A673 (cell line): ENCODE measurements around the gene GAGE10. TPM values are rescaled to one million over a fixed set of nuclear protein-coding genes. Genes with fewer than 3 reads are reported as not detected.
A peak's percentile ranks its signal among the peaks of the same experiment; 100 is the strongest.

ENCODE experiments used
- BruUV-seq: library from RNA; stranded (reverse); fragments of 400-500 nt; replicated peaks from 2 replicates; lab custom pipeline; 2021; lab: Mats Ljungman, UMichigan
- CTCF ChIA-PET: fragments of 300-600 bp; sonication (Branson Sonifier 250); formaldehyde crosslinking; loops from one replicate; lab custom pipeline; 2022; ENCODE audit warnings: antibody characterized with exemption; lab: Charles Lee
- POLR2A ChIA-PET: fragments of 300-600 bp; sonication (Branson Sonifier 250); formaldehyde crosslinking; loops from one replicate; lab custom pipeline; 2022; ENCODE audit warnings: antibody characterized with exemption; ENCODE audit not compliant: low non-redundant PET; lab: Charles Lee
- DNase-seq: peaks from one replicate; pipeline ENCODE4 v3.0.0-alpha.2; 2015; ENCODE audit warnings: low spot score
- H3K27ac ChIP-seq: fragments of 200-600 bp; sonication (generic); 2 replicates; pipeline ENCODE4 v1.5.1; 2016; ENCODE audit warnings: mixed run types, low read depth, mild to moderate bottlenecking, mixed read lengths, antibody characterized with exemption, low read length; ENCODE audit not compliant: poor library complexity, severe bottlenecking
- H3K27me3 ChIP-seq: fragments of 200-600 bp; sonication (generic); replicated peaks from 2 replicates; pipeline ENCODE4 v1.6.1; 2017; ENCODE audit warnings: mixed run types, low read depth, mild to moderate bottlenecking, mixed read lengths, antibody characterized with exemption, low read length; ENCODE audit not compliant: insufficient read depth, poor library complexity
- H3K36me3 ChIP-seq: fragments of 200-600 bp; sonication (generic); 2 replicates; pipeline ENCODE4 v1.6.1; 2016; ENCODE audit warnings: mixed run types, mild to moderate bottlenecking, mixed read lengths, antibody characterized with exemption, low read length; ENCODE audit not compliant: insufficient read depth, poor library complexity, severe bottlenecking
- H3K4me1 ChIP-seq: fragments of 200-600 bp; sonication (generic); 2 replicates; pipeline ENCODE4 v1.6.1; 2017; ENCODE audit warnings: mixed run types, mild to moderate bottlenecking, mixed read lengths, antibody characterized with exemption, low read length; ENCODE audit not compliant: insufficient read depth, poor library complexity, severe bottlenecking
- H3K4me3 ChIP-seq: fragments of 200-600 bp; sonication (generic); 2 replicates; pipeline ENCODE4 v1.5.1; 2016; ENCODE audit warnings: low read depth, mixed run types, mild to moderate bottlenecking, mixed read lengths, low read length; ENCODE audit not compliant: poor library complexity, severe bottlenecking
- H3K9me3 ChIP-seq: fragments of 200-600 bp; sonication (generic); 2 replicates; pipeline ENCODE4 v1.6.1; 2016; ENCODE audit warnings: mixed run types, low read depth, mild to moderate bottlenecking, mixed read lengths, antibody characterized with exemption, low read length; ENCODE audit not compliant: poor library complexity, severe bottlenecking
- EZH2 ChIP-seq: fragments of 200-600 bp; sonication (generic); IDR thresholded peaks from 2 replicates; pipeline ENCODE4 v1.6.1; 2017; ENCODE audit warnings: borderline replicate concordance, low read depth, mild to moderate bottlenecking, mixed read lengths, antibody characterized with exemption, low read length; ENCODE audit not compliant: poor library complexity, severe bottlenecking
- intact Hi-C: fragments of 100-400 bp; cut with micrococcal nuclease; formaldehyde crosslinking; loops from one replicate; pipeline ENCODE4 v1.10.0; 2022; ENCODE audit not compliant: unreplicated experiment
- total RNA-seq: library from RNA; stranded (reverse); gene quantifications from 2 replicates; pipeline ENCODE4 v1.2.3, GENCODE V29; 2021
- TF ChIP-seq, protein P1 (sequence below): fragments of 300-800, 200-600 bp; sonication (generic); conservative IDR thresholded peaks from 2 replicates; pipeline ENCODE4 v1.5.1; 2017; ENCODE audit warnings: low read depth, mild to moderate bottlenecking, antibody characterized with exemption, low read length, moderate library complexity, mixed read lengths

GAGE10 gene
- total RNA-seq, 1 experiment from 2014 or later, result not detected

GRCh38 chrX:49269010-49269766 lies 34.3 kb upstream of the GAGE10 start:
- peaks cover 11% of the 10 kb centered on the region for H3K4me1 ChIP-seq
- peak overlapping the region; percentile 97 for H3K27ac ChIP-seq
- intact Hi-C loops, result no loop called here
- CTCF ChIA-PET, result no interaction called here
- TF ChIP-seq, protein P1, sequence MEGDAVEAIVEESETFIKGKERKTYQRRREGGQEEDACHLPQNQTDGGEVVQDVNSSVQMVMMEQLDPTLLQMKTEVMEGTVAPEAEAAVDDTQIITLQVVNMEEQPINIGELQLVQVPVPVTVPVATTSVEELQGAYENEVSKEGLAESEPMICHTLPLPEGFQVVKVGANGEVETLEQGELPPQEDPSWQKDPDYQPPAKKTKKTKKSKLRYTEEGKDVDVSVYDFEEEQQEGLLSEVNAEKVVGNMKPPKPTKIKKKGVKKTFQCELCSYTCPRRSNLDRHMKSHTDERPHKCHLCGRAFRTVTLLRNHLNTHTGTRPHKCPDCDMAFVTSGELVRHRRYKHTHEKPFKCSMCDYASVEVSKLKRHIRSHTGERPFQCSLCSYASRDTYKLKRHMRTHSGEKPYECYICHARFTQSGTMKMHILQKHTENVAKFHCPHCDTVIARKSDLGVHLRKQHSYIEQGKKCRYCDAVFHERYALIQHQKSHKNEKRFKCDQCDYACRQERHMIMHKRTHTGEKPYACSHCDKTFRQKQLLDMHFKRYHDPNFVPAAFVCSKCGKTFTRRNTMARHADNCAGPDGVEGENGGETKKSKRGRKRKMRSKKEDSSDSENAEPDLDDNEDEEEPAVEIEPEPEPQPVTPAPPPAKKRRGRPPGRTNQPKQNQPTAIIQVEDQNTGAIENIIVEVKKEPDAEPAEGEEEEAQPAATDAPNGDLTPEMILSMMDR, result no peak
- no peak for TF ChIP-seq EZH2
- no peaks in the 10 kb centered on the region for H3K9me3 ChIP-seq
- no peaks in the 10 kb centered on the region for H3K27me3 ChIP-seq
- H3K36me3 ChIP-seq, result no peaks in the 10 kb centered on the region
- peak overlapping the region; percentile 63 for H3K4me3 ChIP-seq
- BruUV-seq, result no TSS peak
- POLR2A ChIA-PET, result interaction anchor here (0.6 to 0.9 kb wide), 3 partner anchors 78 to 1414 kb away, joined by 3 to 4 read pairs (median 4); partner anchors contain the start of gene HDAC6
- DNase-seq, result peak; percentile 97

DNA sequence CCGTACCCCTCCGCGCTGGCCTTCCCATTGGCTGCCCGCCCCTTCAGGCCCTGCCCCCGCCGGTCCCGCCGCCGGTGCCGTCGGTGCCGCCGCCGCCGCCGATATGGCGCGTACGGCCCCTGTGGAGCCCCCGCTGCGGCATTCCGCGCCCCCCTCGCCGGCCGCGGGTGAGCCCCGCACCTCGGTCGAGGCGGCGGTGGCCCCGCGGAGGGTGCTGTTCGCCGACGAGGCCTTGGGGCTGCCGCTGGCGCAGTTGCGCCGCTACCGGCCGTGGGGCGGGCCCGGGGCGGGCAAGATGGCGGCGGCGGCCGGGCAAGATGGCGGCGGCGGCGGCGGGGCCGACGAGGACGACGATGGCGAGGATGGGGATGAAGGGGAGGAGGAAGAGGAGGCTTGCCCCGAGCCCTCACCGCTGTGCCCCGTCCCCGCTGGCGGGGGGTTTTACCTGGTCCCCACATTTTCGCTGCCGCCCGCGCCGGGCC lies 33.6 kb upstream of the GAGE10 start, which contains the start of gene PPP1R3F:
Gene PPP1R3F, plus strand, starts transcription at position 27 of the 482 bp plus-strand sequence. Its CDS starts 77 bp downstream, at position 104.
- Histone ChIP-seq H3K4me1 (peaks cover 11% of the 10 kb centered on the region), H3K4me3 (peak within 1 kb of the TSS; percentile 63), H3K27ac (peak within 1 kb of the TSS; percentile 97), H3K9me3 (no peaks in the 10 kb centered on the region), H3K36me3 (no peaks in the 10 kb centered on the region), H3K27me3 (no peaks in the 10 kb centered on the region)
- DNase-seq, result no peak
- TF ChIP-seq, protein P1, result no peak
- TF ChIP-seq EZH2, result no peak
- POLR2A ChIA-PET, result no interaction called here
- intact Hi-C loops, result no loop called here
- BruUV-seq, result no TSS peak
- CTCF ChIA-PET, result no interaction called here

DNA sequence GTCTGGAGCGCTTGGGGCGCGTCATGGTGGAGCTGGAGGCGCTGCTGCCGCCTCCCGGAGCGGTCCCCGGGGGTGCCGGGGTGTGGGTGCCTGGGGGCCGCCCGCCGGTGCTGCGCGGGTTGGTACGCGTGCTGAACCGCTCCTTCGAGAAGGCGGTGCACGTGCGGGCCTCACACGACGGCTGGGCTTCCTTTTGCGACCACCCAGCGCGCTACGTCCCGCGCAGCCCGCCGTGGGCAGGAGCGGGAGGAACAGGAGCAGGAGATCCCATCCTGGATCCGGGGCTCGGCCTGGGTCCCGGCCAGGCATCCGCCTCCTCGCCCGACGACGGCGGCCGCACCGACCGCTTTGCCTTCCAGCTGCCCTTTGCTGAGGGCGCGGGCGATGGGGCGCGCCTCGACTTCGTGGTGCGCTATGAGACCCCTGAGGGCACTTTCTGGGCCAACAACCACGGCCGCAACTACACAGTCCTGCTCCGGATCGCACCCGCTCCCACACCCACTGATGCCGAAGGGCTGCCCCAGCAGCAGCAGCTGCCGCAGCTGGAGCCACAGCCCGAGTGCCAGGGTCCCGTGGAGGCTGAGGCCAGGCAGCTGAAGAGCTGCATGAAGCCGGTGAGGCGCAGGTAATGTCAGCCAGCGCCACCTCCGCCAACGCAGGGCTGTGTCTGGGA lies 33.1 kb upstream of the GAGE10 start:
- BruUV-seq, result no TSS peak
- peaks cover 11% of the 10 kb centered on the region for H3K4me1 ChIP-seq
- H3K36me3 ChIP-seq, result no peaks in the 10 kb centered on the region
- no peaks in the 10 kb centered on the region for H3K9me3 ChIP-seq
- TF ChIP-seq EZH2, result no peak
- TF ChIP-seq, protein P1, result no peak
- intact Hi-C loops, result no loop called here
- DNase-seq, result no peak
- peak overlapping the region; percentile 97 for H3K27ac ChIP-seq
- POLR2A ChIA-PET, result no interaction called here
- H3K27me3 ChIP-seq, result no peaks in the 10 kb centered on the region
- CTCF ChIA-PET, result no interaction called here
- H3K4me3 ChIP-seq, result peak overlapping the region; percentile 63
